SH-SY5Y (cell line): ENCODE results near the gene GRAMD1B.

Experiments used
- GATA2 ChIP-seq: IDR thresholded peaks from 2 replicates; pipeline ENCODE4 v1.6.1; 2011; ENCODE audit warnings: mild to moderate bottlenecking, low read depth, low read length
- GATA3 ChIP-seq: IDR thresholded peaks from 2 replicates; pipeline ENCODE4 v1.6.1; 2011; ENCODE audit warnings: low read depth, mild to moderate bottlenecking, low read length, moderate library complexity

DNA sequence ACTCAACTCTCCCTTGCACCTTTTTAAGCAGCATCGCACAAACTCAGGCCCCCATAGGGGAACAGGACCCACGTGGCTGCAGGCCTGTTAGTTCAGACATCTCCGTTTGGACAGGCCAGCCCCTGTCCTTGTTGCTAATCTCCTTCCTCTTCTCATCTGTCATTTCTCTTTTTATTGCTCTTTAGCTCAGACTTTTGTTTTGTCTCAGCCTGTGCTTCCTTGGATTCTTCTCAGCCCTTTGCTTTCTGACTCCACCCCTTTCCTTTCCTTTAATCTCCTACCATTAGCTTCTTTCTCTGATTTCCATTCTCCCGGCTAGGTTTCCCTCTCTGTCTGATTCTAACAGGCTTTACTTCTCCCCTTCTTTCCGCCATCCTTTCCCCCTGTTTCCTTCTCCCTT lies 155.6 kb downstream of the GRAMD1B start:
- TF ChIP-seq GATA3 (no peak), GATA2 (no peak)
